ENCODE measurements around the gene HSD17B12.

DNA sequence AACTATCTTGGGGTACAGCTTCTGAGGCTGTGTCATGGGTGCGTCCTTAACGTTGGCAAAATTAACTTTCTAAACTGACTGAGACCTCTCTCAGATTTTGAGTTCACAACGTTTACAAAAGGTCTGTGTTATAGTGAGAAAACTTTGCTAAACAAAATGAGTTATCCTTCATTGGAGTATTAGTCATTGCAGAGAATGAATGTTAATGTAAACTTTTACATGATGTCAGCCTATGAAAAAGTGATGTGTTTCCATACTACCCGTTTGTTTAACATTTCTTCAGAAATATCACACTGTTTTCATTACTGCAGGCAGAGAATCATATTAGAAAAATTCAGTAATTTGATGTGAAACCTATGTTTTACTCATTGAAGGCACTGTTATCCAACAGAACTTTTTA lies 32.1 kb downstream of the HSD17B12 start:
- TF ChIP-seq, protein P1, sequence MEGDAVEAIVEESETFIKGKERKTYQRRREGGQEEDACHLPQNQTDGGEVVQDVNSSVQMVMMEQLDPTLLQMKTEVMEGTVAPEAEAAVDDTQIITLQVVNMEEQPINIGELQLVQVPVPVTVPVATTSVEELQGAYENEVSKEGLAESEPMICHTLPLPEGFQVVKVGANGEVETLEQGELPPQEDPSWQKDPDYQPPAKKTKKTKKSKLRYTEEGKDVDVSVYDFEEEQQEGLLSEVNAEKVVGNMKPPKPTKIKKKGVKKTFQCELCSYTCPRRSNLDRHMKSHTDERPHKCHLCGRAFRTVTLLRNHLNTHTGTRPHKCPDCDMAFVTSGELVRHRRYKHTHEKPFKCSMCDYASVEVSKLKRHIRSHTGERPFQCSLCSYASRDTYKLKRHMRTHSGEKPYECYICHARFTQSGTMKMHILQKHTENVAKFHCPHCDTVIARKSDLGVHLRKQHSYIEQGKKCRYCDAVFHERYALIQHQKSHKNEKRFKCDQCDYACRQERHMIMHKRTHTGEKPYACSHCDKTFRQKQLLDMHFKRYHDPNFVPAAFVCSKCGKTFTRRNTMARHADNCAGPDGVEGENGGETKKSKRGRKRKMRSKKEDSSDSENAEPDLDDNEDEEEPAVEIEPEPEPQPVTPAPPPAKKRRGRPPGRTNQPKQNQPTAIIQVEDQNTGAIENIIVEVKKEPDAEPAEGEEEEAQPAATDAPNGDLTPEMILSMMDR (IDR thresholded peaks at IDR 0.05; ENCODE audit: low read length), result no peak
- no peak for TF ChIP-seq EZH2 (optimal IDR thresholded peaks at IDR 0.05; ENCODE audit: low read depth, low read length)

Measured in MM.1S (cell line).